Measurements from ENCODE around the gene INTS1.

The INTS1 gene

GRCh38 chr7:1494447-1494846, 9.7 kb downstream of the INTS1 start:
- H3K27me3 ChIP-seq (replicated peaks) = no peaks in the 10 kb centered on the region
- peaks cover 33% of the 10 kb centered on the region for H3K36me3 ChIP-seq (replicated peaks)
- no peak for TF ChIP-seq CTCF (IDR thresholded peaks at IDR 0.05; ENCODE audit: low read depth, low read length, missing control alignments)
- no peak overlapping the region for H3K27ac ChIP-seq
- no peak overlapping the region for H3K4me3 ChIP-seq (ENCODE audit: low read depth, low read length)
- no peak for DNase-seq
- in situ Hi-C loops (cut with HindIII; ENCODE audit: low pct_ligation_motif_present, low sequenced_read_pairs) = no loop called here

- peaks cover 40% of the 10 kb centered on the region for H3K36me3 ChIP-seq (replicated peaks)
- in situ Hi-C loops (cut with HindIII; ENCODE audit: low pct_ligation_motif_present, low sequenced_read_pairs) = no loop called here
- no peak for DNase-seq
- no peak overlapping the region for H3K4me3 ChIP-seq (ENCODE audit: low read depth, low read length)
- no peak overlapping the region for H3K27ac ChIP-seq
- H3K27me3 ChIP-seq (replicated peaks) = no peaks in the 10 kb centered on the region
- no peak for TF ChIP-seq CTCF (IDR thresholded peaks at IDR 0.05; ENCODE audit: low read depth, low read length, missing control alignments)
Measured at GRCh38 chr7:1493571-1493970, 10.6 kb downstream of the INTS1 start.

- peaks cover 41% of the 10 kb centered on the region for H3K36me3 ChIP-seq (replicated peaks)
- H3K4me3 ChIP-seq (ENCODE audit: low read depth, low read length) = no peak overlapping the region
- no peaks in the 10 kb centered on the region for H3K27me3 ChIP-seq (replicated peaks)
- TF ChIP-seq CTCF (IDR thresholded peaks at IDR 0.05; ENCODE audit: low read depth, low read length, missing control alignments) = no peak
- in situ Hi-C loops (cut with HindIII; ENCODE audit: low pct_ligation_motif_present, low sequenced_read_pairs) = no loop called here
- no peak overlapping the region for H3K27ac ChIP-seq
- DNase-seq = no peak
Measured at GRCh38 chr7:1493129-1493528, 11.1 kb downstream of the INTS1 start.

- Histone ChIP-seq H3K4me3 (ENCODE audit: low read depth, low read length) (no peak overlapping the region), H3K27me3 (replicated peaks) (no peaks in the 10 kb centered on the region), H3K36me3 (replicated peaks) (peaks cover 41% of the 10 kb centered on the region), H3K27ac (no peak overlapping the region)
- no peak for DNase-seq
- in situ Hi-C loops (cut with HindIII; ENCODE audit: low pct_ligation_motif_present, low sequenced_read_pairs) = no loop called here
- TF ChIP-seq CTCF (IDR thresholded peaks at IDR 0.05; ENCODE audit: low read depth, low read length, missing control alignments) = no peak
Measured at GRCh38 chr7:1492640-1493039, 11.5 kb downstream of the INTS1 start.

GRCh38 chr7:1492221-1492620, 12.0 kb downstream of the INTS1 start:
- Histone ChIP-seq H3K27me3 (replicated peaks) (no peaks in the 10 kb centered on the region), H3K27ac (no peak overlapping the region), H3K36me3 (replicated peaks) (peaks cover 40% of the 10 kb centered on the region), H3K4me3 (ENCODE audit: low read depth, low read length) (no peak overlapping the region)
- no peak for TF ChIP-seq CTCF (IDR thresholded peaks at IDR 0.05; ENCODE audit: low read depth, low read length, missing control alignments)
- in situ Hi-C loops (cut with HindIII; ENCODE audit: low pct_ligation_motif_present, low sequenced_read_pairs) = no loop called here
- no peak for DNase-seq

- no peak for DNase-seq
- Histone ChIP-seq H3K36me3 (replicated peaks) (peaks cover 40% of the 10 kb centered on the region), H3K4me3 (ENCODE audit: low read depth, low read length) (no peak overlapping the region), H3K27ac (no peak overlapping the region), H3K27me3 (replicated peaks) (no peaks in the 10 kb centered on the region)
- in situ Hi-C loops (cut with HindIII; ENCODE audit: low pct_ligation_motif_present, low sequenced_read_pairs) = no loop called here
- no peak for TF ChIP-seq CTCF (IDR thresholded peaks at IDR 0.05; ENCODE audit: low read depth, low read length, missing control alignments)
Measured at GRCh38 chr7:1490837-1491236, 13.4 kb downstream of the INTS1 start.
